Ovary (tissue), 10 donors: ENCODE data around the gene ARAP1. TPM values are rescaled to one million over a fixed set of nuclear protein-coding genes. Genes with fewer than 3 reads are reported as not detected.

ENCODE experiments used
- DNase-seq, 5 donors: peaks; one replicate each; pipeline ENCODE4 v3.0.0-alpha.2; 2019 to 2020
- H3K27ac ChIP-seq, 2 donors: fragments of 200-600 bp; one replicate each; pipeline versions ENCODE4 v1.5.1 to v1.8.0; 2019 to 2022
- H3K27me3 ChIP-seq: fragments of 200-600 bp; one replicate; pipeline ENCODE4 v1.8.0; 2022
- H3K36me3 ChIP-seq: fragments of 200-600 bp; sonication (generic); one replicate; pipeline ENCODE4 v1.5.1; 2019
- H3K4me1 ChIP-seq: one replicate; pipeline ENCODE4 v1.8.1; 2013; ENCODE audit warnings: mild to moderate bottlenecking, moderate library complexity; ENCODE audit not compliant: insufficient read depth
- H3K4me3 ChIP-seq: fragments of 200-600 bp; sonication (generic); one replicate; pipeline ENCODE4 v1.5.1; 2017
- H3K9me3 ChIP-seq, 2 donors: fragments of 200-600 bp in 1 of 2; sonication (generic) in 1 of 2; one replicate each; pipeline versions ENCODE4 v1.5.1 to v1.8.1; 2013 to 2019; ENCODE audit warnings: mild to moderate bottlenecking in 1 of 2, moderate library complexity in 1 of 2
- EP300 ChIP-seq: sonication (generic); formaldehyde crosslinking; IDR thresholded peaks from one replicate; pipeline ENCODE4 v1.6.1; 2017; ENCODE audit warnings: antibody characterized with exemption
- POLR2A ChIP-seq: fragments of 450-650 bp; IDR thresholded peaks from one replicate; pipeline ENCODE4 v1.6.1; 2017; ENCODE audit warnings: antibody characterized with exemption, mild to moderate bottlenecking, moderate library complexity
- WGBS, 3 donors: extraction: QIAGEN DNeasy Blood & Tissue Kit in 1 of 3; methylation state at CpG; one replicate each; pipeline versions ENCODE4 v1.1.5 to v1.1.7; 2013 to 2017; 5-methylcytosine and 5-hydroxymethylcytosine counted together
- intact Hi-C, 4 donors: fragments of 100-400 bp; cut with DNase I; formaldehyde crosslinking; loops; one replicate each; pipeline versions ENCODE4 v1.11.0 to v1.15.1; 2022 to 2023
- long read RNA-seq, 3 donors: library from polyadenylated mRNA in 2 of 3; unstranded in 2 of 3; transcript quantifications; one replicate each; pipeline ENCODE4 v2.0.0 and lab custom pipeline, GENCODE V29; 2021 to 2026
- polyA plus RNA-seq, 2 donors: library from polyadenylated mRNA; stranded (reverse); fragments of 200-250 nt in 1 of 2; fragments of 350-450 nt in 1 of 2; fragmentation: Illumina TruSeq in 1 of 2; extraction: RNeasy Lipid Tissue Mini Kit (QIAGEN cat#74804) in 1 of 2; gene quantifications; one replicate each; pipeline ENCODE4 v1.2.3, GENCODE V29; 2013 to 2014
- total RNA-seq, 7 donors: library from RNA; depleted of rRNA in 2 of 7; stranded (reverse); fragments of >200 nt in 2 of 7; fragmentation: NEBNext Ultra II Directional in 3 of 7; extraction: Animal tissue kit (Norgen Biotek cat#: 25700) in 3 of 7; gene quantifications; one replicate each; pipeline versions ENCODE4 v1.1.0 to v1.2.4, GENCODE V29; 2016 to 2023
- TF ChIP-seq, protein P1 (sequence below), 3 donors: fragments of 450-650 bp in 2 of 3; fragments of 200-600 bp in 1 of 3; IDR thresholded peaks; one replicate each; pipeline versions ENCODE4 v1.5.1 to v1.8.0; 2016 to 2022; ENCODE audit warnings: antibody characterized with exemption in 3 of 3, mild to moderate bottlenecking in 1 of 3
- donor health status: DM: no; HTN: no; CAD: no; lungs with moderate emphysema.
- donor health status: DM: no; HTN: no; CAD: no.
- donor health status: Bipolar disorder and iron deficiency.
- donor health status: DM: yes; HTN: yes; CAD: no.
- donor health status: DM: no; HTN: no; CAD: no.
- donor health status: DM: yes; HTN: yes; CAD: no.

The ARAP1 gene
- 100 to 1,000 TPM in 1 of 7 donors, 10 to 100 TPM in 6; 62.1 to 162 (median 81.9) TPM for total RNA-seq
- polyA plus RNA-seq: 10 to 100 TPM; 39.0 to 75.5 TPM
- long read RNA-seq, donor 1, full-length matches to known transcripts: 3 of 98 reads
- long read RNA-seq, donor 1, partial matches to known transcripts: 64 of 98 reads
- long read RNA-seq, donor 1, other reads (novel, unspliced or antisense): 31 of 98 reads
- long read RNA-seq, donor 2, full-length matches to known transcripts: 4 of 15 reads
- long read RNA-seq, donor 2, partial matches to known transcripts: 11 of 15 reads
- long read RNA-seq, donor 2, other reads (novel, unspliced or antisense): 0 of 15 reads
- long read RNA-seq, donor 3, full-length matches to known transcripts: 98 of 298 reads
- long read RNA-seq, donor 3, partial matches to known transcripts: 116 of 298 reads
- long read RNA-seq, donor 3, other reads (novel, unspliced or antisense): 84 of 298 reads

DNA sequence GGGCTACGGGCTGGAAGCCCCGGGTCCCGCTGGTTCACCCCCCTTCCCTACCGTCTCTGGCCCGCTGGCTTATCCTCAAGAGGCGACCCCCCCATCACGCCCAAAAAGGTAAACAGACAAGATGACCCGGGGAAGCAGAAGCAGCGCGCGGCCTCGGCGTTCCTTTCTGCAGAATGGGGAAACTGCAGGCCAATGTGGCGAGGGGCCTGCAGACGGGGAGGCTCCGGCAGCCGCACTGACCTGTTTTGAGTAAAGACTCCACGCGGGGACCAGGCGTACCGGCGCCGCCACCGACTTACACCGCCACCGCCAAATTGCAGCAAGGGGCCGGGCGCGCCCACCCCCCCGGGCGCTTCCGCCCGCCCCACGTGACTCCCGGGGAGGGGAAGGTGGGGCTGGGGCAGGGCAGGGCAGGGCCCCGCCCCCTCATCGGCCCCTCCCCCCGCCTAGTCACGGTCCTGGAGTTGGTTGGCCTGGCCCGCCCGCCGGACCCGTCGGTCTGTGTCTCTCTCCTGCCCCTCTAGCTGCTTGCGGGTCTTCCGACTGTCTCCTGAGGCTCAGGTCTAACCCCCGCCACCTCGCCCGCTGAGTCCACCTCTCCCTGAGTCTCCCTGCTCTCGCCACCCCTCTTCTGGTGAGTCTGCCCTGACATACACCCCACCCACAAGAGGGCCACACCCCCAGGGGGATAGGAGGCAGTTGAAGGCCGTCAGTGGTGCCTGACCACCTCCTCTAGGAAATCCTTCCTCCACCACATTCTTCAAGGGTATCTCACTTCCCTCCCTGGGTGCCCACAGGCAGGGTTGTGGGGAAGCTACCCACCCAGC is at the start of gene ARAP1:
ARAP1 (minus strand) TSS at position 321 of the 827 bp plus-strand sequence. CDS start 25,280 bp downstream, outside the sequence.
- peak; percentile 69 to 80 (median 78) for DNase-seq
- H3K36me3 ChIP-seq: no peaks in the 10 kb centered on the region
- intact Hi-C loops: no loop called here
- TF ChIP-seq, protein P1, sequence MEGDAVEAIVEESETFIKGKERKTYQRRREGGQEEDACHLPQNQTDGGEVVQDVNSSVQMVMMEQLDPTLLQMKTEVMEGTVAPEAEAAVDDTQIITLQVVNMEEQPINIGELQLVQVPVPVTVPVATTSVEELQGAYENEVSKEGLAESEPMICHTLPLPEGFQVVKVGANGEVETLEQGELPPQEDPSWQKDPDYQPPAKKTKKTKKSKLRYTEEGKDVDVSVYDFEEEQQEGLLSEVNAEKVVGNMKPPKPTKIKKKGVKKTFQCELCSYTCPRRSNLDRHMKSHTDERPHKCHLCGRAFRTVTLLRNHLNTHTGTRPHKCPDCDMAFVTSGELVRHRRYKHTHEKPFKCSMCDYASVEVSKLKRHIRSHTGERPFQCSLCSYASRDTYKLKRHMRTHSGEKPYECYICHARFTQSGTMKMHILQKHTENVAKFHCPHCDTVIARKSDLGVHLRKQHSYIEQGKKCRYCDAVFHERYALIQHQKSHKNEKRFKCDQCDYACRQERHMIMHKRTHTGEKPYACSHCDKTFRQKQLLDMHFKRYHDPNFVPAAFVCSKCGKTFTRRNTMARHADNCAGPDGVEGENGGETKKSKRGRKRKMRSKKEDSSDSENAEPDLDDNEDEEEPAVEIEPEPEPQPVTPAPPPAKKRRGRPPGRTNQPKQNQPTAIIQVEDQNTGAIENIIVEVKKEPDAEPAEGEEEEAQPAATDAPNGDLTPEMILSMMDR (IDR thresholded peaks at IDR 0.05): no peak
- TF ChIP-seq POLR2A: no peak
- no peak for TF ChIP-seq EP300
- peak within 1 kb of the TSS; percentile 60 for H3K4me3 ChIP-seq
- no peaks in the 10 kb centered on the region for H3K9me3 ChIP-seq
- WGBS, 3 donors: 1 to 2% (median 2%) methylated on average over 28 to 51 of the region's 51 CpGs
- H3K27ac ChIP-seq: peak within 1 kb of the TSS in 1 of 2 donors; percentile 48
- no peaks in the 10 kb centered on the region for H3K27me3 ChIP-seq
- peaks cover 10% of the 10 kb centered on the region for H3K4me1 ChIP-seq

DNA sequence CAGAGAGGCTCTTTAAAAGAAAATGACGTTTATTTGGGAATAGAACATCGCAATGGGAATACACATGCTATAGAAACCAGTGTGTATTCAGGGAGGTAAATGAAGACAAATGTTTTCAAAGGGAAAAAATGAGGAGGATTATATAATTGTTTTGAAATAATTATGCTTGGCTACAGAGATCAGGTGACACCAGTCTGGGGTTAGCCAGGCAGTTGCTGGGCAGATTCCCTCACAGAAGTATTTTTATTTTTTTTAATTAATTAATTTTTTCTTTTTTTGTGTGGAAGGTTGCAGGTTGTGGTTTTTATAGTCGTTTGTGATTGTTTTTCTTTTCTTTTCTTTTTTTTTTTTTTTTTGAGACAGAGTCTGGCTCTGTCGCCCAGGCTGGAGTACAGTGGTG is 47.2 kb upstream of the ARAP1 start:
- intact Hi-C loops: loop anchor here in 1 of 4 donors (5.0 kb wide), 1 partner anchor 72 kb away; no protein-coding TSS in a partner anchor
- TF ChIP-seq, protein P1 (IDR thresholded peaks at IDR 0.05): no peak
- TF ChIP-seq POLR2A (no peak), EP300 (no peak)
- no peaks in the 10 kb centered on the region for H3K27me3 ChIP-seq
- H3K9me3 ChIP-seq: no peaks in the 10 kb centered on the region
- H3K27ac ChIP-seq: no peak overlapping the region
- 32 to 47% (median 45%) methylated on average over 4 of the region's 4 CpGs for WGBS, 3 donors
- no peak overlapping the region for H3K4me3 ChIP-seq
- H3K4me1 ChIP-seq: no peaks in the 10 kb centered on the region
- no peaks in the 10 kb centered on the region for H3K36me3 ChIP-seq
- DNase-seq: no peak

DNA sequence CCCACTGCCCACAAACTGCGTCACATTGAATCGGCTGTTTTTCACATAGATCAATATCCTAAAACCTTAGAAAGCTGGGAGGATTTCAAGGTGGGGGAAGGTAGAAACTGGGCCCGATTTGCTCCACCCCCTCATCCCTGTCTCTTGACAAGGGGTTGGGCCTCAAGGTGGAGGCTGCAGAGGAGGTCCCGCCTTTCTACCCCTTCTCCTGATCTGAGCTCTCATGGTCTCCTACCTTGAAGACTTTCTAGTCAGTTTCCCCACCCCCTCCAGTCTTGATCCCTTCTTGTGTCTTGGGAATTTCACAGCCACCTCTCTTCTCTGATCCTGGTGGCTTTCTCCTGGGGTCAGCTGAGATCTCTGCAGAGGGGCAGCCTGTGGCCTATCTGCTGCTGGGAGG is 46.2 kb upstream of the ARAP1 start:
- Histone ChIP-seq H3K9me3 (no peaks in the 10 kb centered on the region), H3K36me3 (no peaks in the 10 kb centered on the region), H3K27me3 (no peaks in the 10 kb centered on the region), H3K4me3 (no peak overlapping the region), H3K27ac (no peak overlapping the region), H3K4me1 (no peaks in the 10 kb centered on the region)
- intact Hi-C loops: loop anchor here in 1 of 4 donors (5.0 kb wide), 1 partner anchor 71 kb away; no protein-coding TSS in a partner anchor
- TF ChIP-seq, protein P1 (IDR thresholded peaks at IDR 0.05): no peak
- no peak for TF ChIP-seq POLR2A
- TF ChIP-seq EP300: no peak
- no peak for DNase-seq
- WGBS, 3 donors: 75 to 82% (median 79%) methylated on average over 4 of the region's 4 CpGs
